ENCODE results near the gene PTPRN. TPM values are rescaled to one million over a fixed set of nuclear protein-coding genes. Genes with fewer than 3 reads are reported as not detected.
A peak's percentile ranks its signal among the peaks of the same experiment; 100 is the strongest.

Gene PTPRN
- total RNA-seq, 2 experiments from 2014 or later, result not detected

DNA sequence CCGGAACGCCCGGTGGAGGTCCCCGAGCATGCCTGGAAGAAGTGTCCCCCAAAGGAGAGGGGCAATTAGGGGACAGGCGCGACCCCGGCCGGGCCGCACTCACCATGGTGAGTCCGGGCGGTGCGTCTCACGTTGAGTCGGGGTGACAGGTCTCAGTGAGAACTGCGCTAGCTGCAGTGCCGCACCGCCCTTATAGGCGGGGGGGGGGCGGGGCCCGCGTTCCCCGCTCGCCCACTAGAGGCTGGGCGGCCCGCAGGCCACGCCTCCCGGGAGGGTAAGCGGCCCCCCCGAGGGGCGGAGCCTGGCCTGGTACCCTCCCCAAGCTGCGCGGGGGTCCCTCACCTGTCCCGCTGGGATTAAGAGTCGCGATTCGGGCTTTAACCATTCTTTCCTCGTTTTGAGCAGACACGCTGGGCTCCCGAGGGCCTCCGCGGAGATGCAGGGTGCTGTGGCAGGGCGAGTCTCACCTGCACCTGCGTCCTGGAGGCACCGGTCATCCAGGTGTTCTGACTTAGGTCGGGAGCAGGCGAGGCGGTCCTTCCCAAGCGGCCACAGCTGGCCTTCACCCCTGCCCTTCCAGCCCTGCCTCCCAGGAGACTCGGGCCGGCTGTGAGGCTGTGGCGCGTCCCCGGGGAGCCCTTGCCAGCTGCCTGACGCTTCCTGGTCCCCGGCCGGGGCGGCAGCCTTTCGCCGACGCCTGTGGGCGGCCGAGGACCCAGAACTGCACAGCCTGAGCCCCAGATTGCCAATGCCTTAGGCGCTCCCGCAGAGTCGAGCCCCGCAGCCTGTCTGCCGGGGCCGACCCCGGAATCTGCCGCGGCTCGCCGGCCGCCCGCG is 55.2 kb downstream of the PTPRN start, which contains the start of gene TUBA4A:
TSS of gene TUBA4A (minus strand) at position 166 of the 837 bp plus-strand sequence. CDS start at position 106, 60 bp downstream.
- H3K4me1 Mint-ChIP-seq (ENCODE audit: low read depth), result peaks cover 49% of the 10 kb centered on the region

GRCh38 chr2:219252900-219253752 is 56.1 kb downstream of the PTPRN start, which contains the start of gene TUBA4B:
Gene TUBA4B, plus strand, starts transcription at chr2:219253243. Its CDS starts 165 bp downstream, at chr2:219253408.
- ATAC-seq (ENCODE audit: poor library complexity) (peak; percentile 22), DNase-seq (peak in 10 of 14 experiments; percentile 17 to 81 (median 44))
- Mint-ChIP-seq H3K9me3 (no peaks in the 10 kb centered on the region), H3K27ac (peak within 1 kb of the TSS; percentile 96), H3K36me3 (ENCODE audit: low read depth) (peaks cover 60% of the 10 kb centered on the region), H3K4me3 (peak within 1 kb of the TSS; percentile 88), H3K27me3 (no peaks in the 10 kb centered on the region), H3K4me1 (ENCODE audit: low read depth) (peaks cover 57% of the 10 kb centered on the region)
- H3K9me3 ChIP-seq (ENCODE audit: control insufficient read depth in 1 of 2, insufficient read depth in 1 of 2, low read length in 2 of 2), result no peaks in the 10 kb centered on the region
- POLR2A ChIA-PET, result interaction anchor here (0.8 to 10.1 kb wide), 17 partner anchors 8 to 857 kb away, joined by 3 to 202 read pairs (median 9); partner anchors contain the start of genes ABCB6, ANKZF1, ATG9A and CNPPD1
- intact Hi-C loops (cut with DNase I, micrococcal nuclease), result loop anchor here (1.0 to 10.0 kb wide), 6 partner anchors 8 to 688 kb away; partner anchors contain the start of genes ABCB6 (in 2 of the 2), CNOT9 (in 1 of the 2), DNAJB2 (in 1 of the 2) and GLB1L (in 1 of the 2)
- peak within 1 kb of the TSS; percentile 88 for H3K4me3 ChIP-seq (ENCODE audit: low read length)
- H3K4me1 ChIP-seq (ENCODE audit: insufficient read depth, low read length), result peaks cover 57% of the 10 kb centered on the region
- H3K27ac ChIP-seq (ENCODE audit: low read depth in 1 of 2, low read length in 2 of 2), result peak within 1 kb of the TSS; percentile 73 to 87
- H3K27me3 ChIP-seq (ENCODE audit: control insufficient read depth in 1 of 2, insufficient read depth in 2 of 2, low read length in 2 of 2), result no peaks in the 10 kb centered on the region
- TF ChIP-seq, protein P1, sequence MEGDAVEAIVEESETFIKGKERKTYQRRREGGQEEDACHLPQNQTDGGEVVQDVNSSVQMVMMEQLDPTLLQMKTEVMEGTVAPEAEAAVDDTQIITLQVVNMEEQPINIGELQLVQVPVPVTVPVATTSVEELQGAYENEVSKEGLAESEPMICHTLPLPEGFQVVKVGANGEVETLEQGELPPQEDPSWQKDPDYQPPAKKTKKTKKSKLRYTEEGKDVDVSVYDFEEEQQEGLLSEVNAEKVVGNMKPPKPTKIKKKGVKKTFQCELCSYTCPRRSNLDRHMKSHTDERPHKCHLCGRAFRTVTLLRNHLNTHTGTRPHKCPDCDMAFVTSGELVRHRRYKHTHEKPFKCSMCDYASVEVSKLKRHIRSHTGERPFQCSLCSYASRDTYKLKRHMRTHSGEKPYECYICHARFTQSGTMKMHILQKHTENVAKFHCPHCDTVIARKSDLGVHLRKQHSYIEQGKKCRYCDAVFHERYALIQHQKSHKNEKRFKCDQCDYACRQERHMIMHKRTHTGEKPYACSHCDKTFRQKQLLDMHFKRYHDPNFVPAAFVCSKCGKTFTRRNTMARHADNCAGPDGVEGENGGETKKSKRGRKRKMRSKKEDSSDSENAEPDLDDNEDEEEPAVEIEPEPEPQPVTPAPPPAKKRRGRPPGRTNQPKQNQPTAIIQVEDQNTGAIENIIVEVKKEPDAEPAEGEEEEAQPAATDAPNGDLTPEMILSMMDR (IDR thresholded peaks at IDR 0.05), result no peak
- CTCF ChIA-PET, result interaction anchor here (0.6 to 8.4 kb wide), 9 partner anchors 23 to 248 kb away, joined by 3 to 97 read pairs (median 4); partner anchors contain the start of genes ANKZF1, ATG9A, DNAJB2 and NHEJ1
- H3K36me3 ChIP-seq (ENCODE audit: insufficient read depth, low read length), result peaks cover 39% of the 10 kb centered on the region

More for the DNA sequence above, 55.2 kb downstream of the PTPRN start, which contains the start of gene TUBA4A:
- Histone ChIP-seq H3K27ac (ENCODE audit: low read depth in 1 of 2, low read length in 2 of 2) (peak within 1 kb of the TSS; percentile 73 to 87), H3K36me3 (ENCODE audit: insufficient read depth, low read length) (peaks cover 31% of the 10 kb centered on the region), H3K9me3 (ENCODE audit: control insufficient read depth in 1 of 2, insufficient read depth in 1 of 2, low read length in 2 of 2) (no peaks in the 10 kb centered on the region), H3K4me1 (ENCODE audit: insufficient read depth, low read length) (peaks cover 49% of the 10 kb centered on the region), H3K4me3 (ENCODE audit: low read length) (peak within 1 kb of the TSS; percentile 88), H3K27me3 (ENCODE audit: control insufficient read depth in 1 of 2, insufficient read depth in 2 of 2, low read length in 2 of 2) (no peaks in the 10 kb centered on the region)
- H3K36me3 Mint-ChIP-seq (ENCODE audit: low read depth), result peaks cover 54% of the 10 kb centered on the region
- peak within 1 kb of the TSS; percentile 88 for H3K4me3 Mint-ChIP-seq
- H3K27me3 Mint-ChIP-seq, result no peaks in the 10 kb centered on the region
- TF ChIP-seq, protein P1 (IDR thresholded peaks at IDR 0.05), result no peak
- intact Hi-C loops (cut with DNase I, micrococcal nuclease), result loop anchor here (1.0 to 10.0 kb wide), 7 partner anchors 9 to 689 kb away; partner anchors contain the start of genes ABCB6 (in 2 of the 2), ANKZF1 (in 1 of the 2), ATG9A (in 1 of the 2) and CNOT9 (in 1 of the 2)
- peak; percentile 71 for ATAC-seq (ENCODE audit: poor library complexity)
- H3K27ac Mint-ChIP-seq, result peak within 1 kb of the TSS; percentile 96
- CTCF ChIA-PET, result interaction anchor here (1.0 to 8.4 kb wide), 9 partner anchors 20 to 134 kb away, joined by 3 to 97 read pairs (median 5); partner anchors contain the start of genes ANKZF1, ATG9A, DNAJB2 and DNPEP
- H3K9me3 Mint-ChIP-seq, result no peaks in the 10 kb centered on the region
- DNase-seq, result peak; percentile 83 to 95 (median 90)
- POLR2A ChIA-PET, result interaction anchor here (0.7 to 10.1 kb wide), 20 partner anchors 9 to 967 kb away, joined by 3 to 202 read pairs (median 9); partner anchors contain the start of genes ABCB6, ANKZF1, ATG9A and CNPPD1

Data from CD4-positive, alpha-beta T cell (primary cell).